ENCODE results near the gene ODF4.
"Not testable (repeated sequence)": the region's sequence is repeated elsewhere in the genome, so short reads cannot be mapped to it uniquely, and the experiment has no call there.

Gene ODF4

DNA sequence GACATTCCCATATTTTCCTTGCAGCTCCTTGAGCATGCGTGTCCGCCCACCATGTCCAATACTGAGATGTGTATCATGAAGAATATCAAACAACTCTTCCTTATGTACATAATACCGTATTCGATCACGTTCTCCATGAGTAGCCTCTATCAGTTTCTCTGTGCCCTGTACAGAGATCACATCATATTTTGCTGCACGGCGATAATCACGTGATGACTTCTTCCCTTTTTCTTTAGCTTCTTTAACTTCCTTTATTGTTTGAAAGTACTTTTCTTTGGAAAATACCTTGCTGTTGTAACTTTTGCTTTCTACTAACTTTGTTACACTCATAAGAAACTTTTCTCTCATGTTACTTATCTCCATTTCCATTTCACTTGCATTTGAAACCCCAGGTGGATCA, 30.3 kb downstream of the ODF4 start:
- DNase-seq (ENCODE audit: low spot score) = no peak

DNA sequence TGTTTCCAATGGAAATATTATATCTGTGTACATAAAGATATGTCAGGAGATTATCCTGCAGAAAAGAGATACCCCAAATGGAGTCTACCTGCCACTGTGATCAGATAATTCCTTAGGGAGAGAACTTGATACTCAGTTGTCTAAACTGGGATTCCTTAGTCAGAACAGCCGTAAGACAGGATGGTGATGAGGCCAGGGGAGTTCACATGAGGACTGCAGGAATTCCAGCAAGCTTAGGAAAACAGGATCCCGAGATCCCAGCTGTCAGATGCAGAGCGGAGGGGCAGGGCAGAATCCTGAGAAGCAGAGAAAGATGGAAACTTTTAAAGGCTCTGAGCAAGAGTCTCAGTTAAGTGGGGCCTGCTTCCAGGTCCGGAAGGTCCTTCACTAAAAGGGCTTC, 32.1 kb downstream of the ODF4 start:
- no peak for DNase-seq (ENCODE audit: low spot score)

DNA sequence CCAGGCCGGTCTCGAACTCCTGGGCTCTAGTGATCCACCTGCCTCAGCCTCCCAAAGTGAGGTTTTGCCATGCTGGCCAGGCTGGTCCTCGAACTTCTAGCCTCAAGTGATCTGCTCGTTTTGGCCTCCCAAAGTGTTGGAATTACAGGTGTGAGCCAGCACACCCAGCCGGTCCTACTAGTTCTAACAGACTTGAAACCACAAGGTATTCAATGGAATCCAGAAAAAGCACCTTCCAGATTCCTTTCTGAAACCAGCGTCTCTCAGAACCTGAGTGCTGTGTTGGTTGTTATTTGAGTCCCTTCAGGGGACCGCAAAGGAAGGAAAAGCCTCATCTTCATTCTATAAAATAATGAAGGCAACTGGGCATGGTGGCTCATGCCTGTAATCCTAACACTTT, 32.8 kb downstream of the ODF4 start:
- DNase-seq (ENCODE audit: low spot score) = no peak

- not testable (repeated sequence) for DNase-seq (ENCODE audit: low spot score)
These were observed 34.2 kb downstream of the ODF4 start for GRCh38 chr17:8373856-8374255.

- no peak for DNase-seq (ENCODE audit: low spot score)
These were observed 36.2 kb downstream of the ODF4 start for GRCh38 chr17:8375738-8376259.

- peak; percentile 98 for DNase-seq (ENCODE audit: low spot score)
These were observed 36.8 kb downstream of the ODF4 start, which contains the start of gene KRABD2 for GRCh38 chr17:8376271-8377067. Gene KRABD2, minus strand, starts transcription at chr17:8376704.

DNA sequence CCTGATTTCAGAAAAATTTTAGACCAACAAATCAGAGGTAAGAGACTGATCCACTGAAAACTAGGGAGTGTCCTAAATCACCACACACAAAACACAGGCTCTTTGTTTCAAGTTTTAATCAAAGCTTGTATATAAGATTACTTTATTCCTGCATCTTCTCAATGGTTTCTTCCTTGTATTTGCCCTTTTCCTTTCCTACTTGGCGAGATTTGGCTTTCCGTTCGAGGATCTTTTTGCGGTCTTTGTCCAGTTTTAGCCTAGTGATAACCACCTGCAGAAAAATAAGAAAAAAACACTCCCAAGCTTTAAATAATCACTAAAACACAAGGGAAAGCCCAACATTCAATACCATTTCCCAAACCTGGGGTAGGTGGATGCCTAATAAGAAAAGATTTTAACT, 37.8 kb downstream of the ODF4 start:
- DNase-seq (ENCODE audit: low spot score) = no peak

DNA sequence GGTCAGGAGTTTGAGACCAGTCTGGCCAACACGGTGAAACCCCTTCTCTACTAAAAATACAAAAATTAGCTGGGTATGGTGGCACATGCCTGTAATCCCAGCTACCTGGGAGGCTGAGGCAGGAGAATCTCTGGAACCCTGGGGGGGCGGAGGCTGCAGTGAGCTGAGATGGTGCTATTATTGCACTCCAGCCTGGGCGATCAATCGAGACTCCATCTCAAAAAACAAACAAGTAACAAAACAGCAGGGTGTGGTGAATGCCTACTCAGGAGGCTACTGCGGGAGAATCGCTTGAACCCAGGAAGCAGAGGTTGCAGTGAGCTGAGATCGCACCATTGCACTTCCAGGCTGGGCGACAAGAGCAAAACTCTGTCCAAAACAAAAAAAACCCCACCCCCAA, 38.5 kb downstream of the ODF4 start:
- DNase-seq (ENCODE audit: low spot score) = not testable (repeated sequence)

- DNase-seq (ENCODE audit: low spot score) = no peak
These were observed 40.4 kb downstream of the ODF4 start for GRCh38 chr17:8380049-8380448.

GRCh38 chr17:8382052-8382879, 42.6 kb downstream of the ODF4 start:
- DNase-seq (ENCODE audit: low spot score) = no peak

DNA sequence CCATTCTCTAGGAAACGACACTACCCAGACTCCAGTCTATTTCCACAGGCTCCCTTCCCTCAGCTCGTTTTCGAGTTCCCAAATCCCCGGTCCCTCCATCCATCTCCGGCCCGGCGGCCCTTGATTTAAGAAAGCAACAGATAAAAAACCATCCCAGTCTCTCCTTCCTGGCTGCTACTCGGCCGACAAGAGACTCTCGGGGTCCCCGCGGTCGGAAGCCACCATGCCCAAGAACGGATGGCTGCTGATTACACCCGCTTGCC, 43.2 kb downstream of the ODF4 start:
- no peak for DNase-seq (ENCODE audit: low spot score)

GRCh38 chr17:8383143-8383822, 43.6 kb downstream of the ODF4 start, which contains the start of gene RPL26:
Gene RPL26, minus strand, starts transcription at chr17:8383193. Its CDS starts 883 bp downstream, at chr17:8382310.
- DNase-seq (ENCODE audit: low spot score) = peak; percentile 90

DNA sequence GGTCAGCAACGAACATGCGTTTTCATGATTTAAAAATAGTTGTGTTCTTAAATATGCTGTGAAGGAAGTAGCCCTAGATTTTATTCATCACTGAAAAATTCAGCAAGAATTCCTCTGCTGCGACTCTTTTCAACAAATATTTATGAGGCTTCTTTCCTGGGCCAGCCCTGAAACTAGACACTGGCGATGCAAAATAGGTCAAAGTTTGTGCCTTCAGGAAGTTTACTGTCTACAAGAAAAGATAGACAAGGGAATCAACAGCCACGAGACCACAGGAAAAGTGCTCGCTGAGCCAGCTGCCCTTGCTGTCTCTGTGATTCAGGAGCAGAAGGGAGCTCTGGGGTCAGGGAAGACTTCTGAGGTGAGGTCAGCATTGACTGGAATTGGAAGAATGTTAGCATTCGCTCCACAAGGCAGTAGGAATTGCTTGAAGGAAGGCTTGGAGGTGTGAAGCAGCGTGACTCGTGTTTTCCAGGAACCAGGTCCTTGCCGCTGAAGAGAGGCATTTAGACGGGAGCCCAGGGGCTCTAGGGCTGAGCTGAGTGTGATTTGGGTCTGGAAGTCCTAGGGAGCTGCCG, 45.2 kb downstream of the ODF4 start:
- no peak for DNase-seq (ENCODE audit: low spot score)

DNA sequence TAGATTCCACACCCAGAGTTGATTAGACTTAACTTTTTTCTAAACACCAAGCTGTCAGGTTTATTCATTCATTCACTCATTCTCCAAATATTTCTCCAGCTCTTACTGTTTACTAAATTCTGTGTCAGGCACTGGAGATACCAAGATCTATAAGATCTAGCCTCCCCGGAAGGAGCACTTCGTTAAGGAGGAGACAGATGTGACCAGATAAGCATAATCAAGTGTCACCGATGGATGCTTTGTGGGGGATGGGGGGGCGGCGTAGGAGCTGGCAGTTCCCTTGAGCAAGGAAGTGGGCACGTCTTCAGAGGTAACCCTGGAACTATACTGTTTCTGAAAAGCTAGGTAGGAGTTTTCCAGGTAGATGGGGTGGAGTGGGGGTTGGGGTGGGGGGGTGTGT, 47.2 kb downstream of the ODF4 start:
- DNase-seq (ENCODE audit: low spot score) = no peak

- no peak for DNase-seq (ENCODE audit: low spot score)
These were observed 48.4 kb downstream of the ODF4 start for GRCh38 chr17:8387914-8388651.

GRCh38 chr17:8391711-8392110, 52.1 kb downstream of the ODF4 start:
- DNase-seq (ENCODE audit: low spot score) = no peak

GRCh38 chr17:8392274-8392673, 52.6 kb downstream of the ODF4 start:
- no peak for DNase-seq (ENCODE audit: low spot score)

GRCh38 chr17:8392674-8393469, 53.2 kb downstream of the ODF4 start:
- no peak for DNase-seq (ENCODE audit: low spot score)

DNA sequence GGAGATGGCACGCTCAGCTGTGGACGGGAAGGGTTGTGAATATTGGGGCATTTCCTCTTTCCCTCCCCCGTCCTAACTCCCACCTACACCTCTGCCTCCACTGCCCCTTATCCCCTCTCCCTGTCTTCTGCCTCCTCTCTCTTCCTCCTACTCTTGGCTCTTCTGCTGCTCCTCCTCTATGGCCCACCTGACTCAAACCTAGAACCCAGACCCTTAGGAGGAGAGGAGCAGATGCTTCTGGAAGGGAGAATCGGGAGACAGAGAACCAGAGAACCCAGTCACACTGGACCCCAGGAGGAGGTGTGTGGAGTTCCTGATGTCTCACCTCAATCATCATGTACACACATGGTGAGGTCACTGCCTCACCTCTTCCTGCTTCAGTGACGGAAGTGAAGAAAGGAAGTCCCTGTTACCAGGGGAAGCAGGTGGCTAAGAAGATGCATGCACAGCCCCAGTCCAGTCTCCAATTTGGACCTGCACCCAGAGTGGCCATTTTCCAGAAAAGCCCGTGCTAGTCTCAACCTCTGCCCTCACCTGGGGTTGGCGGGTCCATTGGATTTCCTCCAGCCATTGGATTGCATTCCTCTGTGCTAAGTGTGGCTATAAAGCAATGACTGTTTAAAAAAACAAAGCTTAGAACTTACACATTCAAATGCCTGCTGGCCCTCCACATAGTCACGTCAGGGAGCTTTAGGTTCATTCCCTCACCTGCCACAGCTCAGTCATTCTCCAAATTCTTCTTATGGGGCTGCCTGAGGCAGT, 54.0 kb downstream of the ODF4 start:
- no peak for DNase-seq (ENCODE audit: low spot score)

DNA sequence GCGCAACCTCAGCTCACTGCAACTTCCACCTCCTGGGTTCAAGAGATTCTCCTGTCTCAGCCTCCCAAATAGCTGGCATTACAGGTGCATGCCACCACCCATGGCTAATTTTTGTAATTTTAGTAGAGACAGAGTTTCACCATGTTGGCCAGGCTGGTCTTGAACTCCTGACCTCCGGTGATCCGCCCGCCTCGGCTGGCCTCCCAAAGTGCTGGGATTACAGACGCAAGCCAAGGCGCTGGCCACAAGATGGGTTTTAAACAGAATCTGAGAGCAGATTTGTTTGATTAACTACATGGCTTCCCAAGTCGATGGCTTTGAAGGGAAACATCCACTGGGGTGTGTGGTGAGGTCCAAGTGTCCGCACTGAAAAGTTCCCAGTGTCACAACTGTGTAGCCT, 54.9 kb downstream of the ODF4 start:
- not testable (repeated sequence) for DNase-seq (ENCODE audit: low spot score)

All from iPS-NIHi11 (cell line).